Testis (tissue), 5 donors: ENCODE results near the gene DDX50. TPM values are rescaled to one million over a fixed set of nuclear protein-coding genes. Genes with fewer than 3 reads are reported as not detected.

Experiments
- DNase-seq: peaks from one replicate; pipeline ENCODE4 v3.0.0-alpha.2; 2019
- H3K27ac ChIP-seq, 2 donors: fragments of 200-600 bp; sonication (generic); one replicate each; pipeline ENCODE4 v1.5.1; 2019
- H3K27me3 ChIP-seq: fragments of 200-600 bp; sonication (generic); one replicate; pipeline ENCODE4 v1.5.1; 2019
- H3K36me3 ChIP-seq: fragments of 200-600 bp; sonication (generic); one replicate; pipeline ENCODE4 v1.5.1; 2017; ENCODE audit warnings: low read depth; ENCODE audit errors: missing control alignments
- H3K4me1 ChIP-seq: fragments of 200-600 bp; sonication (generic); one replicate; pipeline ENCODE4 v1.5.1; 2019
- H3K4me3 ChIP-seq, 2 donors: fragments of 200-600 bp; sonication (generic); one replicate each; pipeline ENCODE4 v1.5.1; 2017 to 2019
- H3K9me3 ChIP-seq: fragments of 200-600 bp; sonication (generic); one replicate; pipeline ENCODE4 v1.5.1; 2017
- POLR2A ChIP-seq: fragments of 450-650 bp; IDR thresholded peaks from one replicate; pipeline ENCODE4 v1.6.1; 2017; ENCODE audit warnings: antibody characterized with exemption, mild to moderate bottlenecking, moderate library complexity
- WGBS, 2 donors: methylation state at CpG; one replicate each; pipeline ENCODE4 v1.1.5; 2018; 5-methylcytosine and 5-hydroxymethylcytosine counted together
- intact Hi-C: fragments of 100-400 bp; cut with DNase I; formaldehyde crosslinking; loops from one replicate; pipeline ENCODE4 v1.15.1; 2023; ENCODE audit warnings: low total_unique reads
- long read RNA-seq, 2 donors: transcript quantifications; one replicate each; lab custom pipeline, GENCODE V29; 2026
- polyA plus RNA-seq: library from polyadenylated mRNA; stranded (reverse); fragments of 350-450 nt; fragmentation: Illumina TruSeq; extraction: RNeasy Lipid Tissue Mini Kit (QIAGEN cat#74804); gene quantifications from one replicate; pipeline ENCODE4 v1.2.3, GENCODE V29; 2014; ENCODE audit warnings: low read depth, low replicate concordance; ENCODE audit not compliant: insufficient read depth
- total RNA-seq, 2 donors: library from RNA; depleted of rRNA; stranded (reverse); fragments of >200 nt; gene quantifications; one replicate each; pipeline ENCODE4 v1.2.3, GENCODE V29; 2016
- TF ChIP-seq, protein P1 (sequence below), 3 experiments: fragments of 450-650 bp in 2 of 3; fragments of 200-600 bp in 1 of 3; sonication (generic) in 1 of 3; IDR thresholded peaks; one replicate each; pipeline ENCODE4 v1.5.1; 2016 to 2019; ENCODE audit warnings: antibody characterized with exemption in 3 of 3, mild to moderate bottlenecking in 2 of 3, moderate library complexity in 1 of 3

Gene DDX50, protein sequence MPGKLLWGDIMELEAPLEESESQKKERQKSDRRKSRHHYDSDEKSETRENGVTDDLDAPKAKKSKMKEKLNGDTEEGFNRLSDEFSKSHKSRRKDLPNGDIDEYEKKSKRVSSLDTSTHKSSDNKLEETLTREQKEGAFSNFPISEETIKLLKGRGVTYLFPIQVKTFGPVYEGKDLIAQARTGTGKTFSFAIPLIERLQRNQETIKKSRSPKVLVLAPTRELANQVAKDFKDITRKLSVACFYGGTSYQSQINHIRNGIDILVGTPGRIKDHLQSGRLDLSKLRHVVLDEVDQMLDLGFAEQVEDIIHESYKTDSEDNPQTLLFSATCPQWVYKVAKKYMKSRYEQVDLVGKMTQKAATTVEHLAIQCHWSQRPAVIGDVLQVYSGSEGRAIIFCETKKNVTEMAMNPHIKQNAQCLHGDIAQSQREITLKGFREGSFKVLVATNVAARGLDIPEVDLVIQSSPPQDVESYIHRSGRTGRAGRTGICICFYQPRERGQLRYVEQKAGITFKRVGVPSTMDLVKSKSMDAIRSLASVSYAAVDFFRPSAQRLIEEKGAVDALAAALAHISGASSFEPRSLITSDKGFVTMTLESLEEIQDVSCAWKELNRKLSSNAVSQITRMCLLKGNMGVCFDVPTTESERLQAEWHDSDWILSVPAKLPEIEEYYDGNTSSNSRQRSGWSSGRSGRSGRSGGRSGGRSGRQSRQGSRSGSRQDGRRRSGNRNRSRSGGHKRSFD
- total RNA-seq (10 to 100 TPM; 45.3 to 51.1 TPM), polyA plus RNA-seq (43.5 TPM)
- long read RNA-seq, donor 1, transcript DDX50-201 (15 exons, 2,538 nt), result major isoform, 13 of 22 reads
- long read RNA-seq, donor 1, partial matches to known transcripts, result 9 of 22 reads
- long read RNA-seq, donor 1, other reads (novel, unspliced or antisense), result 0 of 22 reads
- long read RNA-seq, donor 2, transcript DDX50-201 (15 exons, 2,538 nt), result major isoform, 16 of 36 reads
- long read RNA-seq, donor 2, partial matches to known transcripts, result 19 of 36 reads
- long read RNA-seq, donor 2, other reads (novel, unspliced or antisense), result 0 of 36 reads

DNA sequence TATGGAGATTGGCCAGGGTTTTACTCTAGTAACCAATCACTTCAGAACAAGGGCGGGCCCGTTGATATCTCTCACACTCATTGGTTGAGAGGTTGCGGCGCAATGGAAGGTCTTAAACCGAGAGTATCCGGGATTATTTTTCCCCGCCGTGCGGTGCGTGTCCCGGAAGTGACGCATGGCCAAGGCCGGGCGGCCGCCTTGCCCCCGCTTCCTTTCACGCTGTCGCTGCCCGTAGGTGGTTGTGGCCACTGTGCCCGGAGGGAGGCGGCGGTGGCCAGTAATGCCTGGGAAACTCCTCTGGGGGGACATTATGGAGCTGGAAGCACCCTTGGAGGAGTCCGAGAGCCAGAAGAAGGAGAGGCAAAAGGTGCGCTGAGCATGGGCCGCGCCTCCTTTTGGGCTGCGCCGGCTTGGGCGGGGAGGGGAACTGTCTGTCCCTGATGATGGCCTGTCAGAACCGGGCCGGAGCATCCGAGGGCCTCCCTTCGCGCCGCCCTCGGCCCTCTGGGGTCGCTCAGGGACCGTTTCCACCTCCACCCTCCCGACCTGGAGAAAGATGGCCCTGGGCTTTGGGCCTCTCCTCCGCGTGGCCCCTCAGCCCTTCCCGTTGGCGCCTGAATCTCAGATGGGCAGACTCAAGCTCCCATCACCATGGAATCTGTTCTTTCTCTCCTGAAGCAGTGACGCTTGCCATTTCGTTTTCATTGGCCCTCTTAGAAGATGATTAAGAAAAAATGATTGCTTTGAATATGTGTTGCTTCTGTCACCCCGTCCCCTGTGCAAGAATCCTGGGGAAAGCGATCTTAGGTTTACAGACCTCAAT lies at the start of gene DDX50:
DDX50 (plus strand) TSS at position 211 of the 823 bp plus-strand sequence; CDS start at position 281, 70 bp downstream.
- Histone ChIP-seq H3K4me1 (peaks cover 14% of the 10 kb centered on the region), H3K4me3 (peak within 1 kb of the TSS; percentile 76 to 83), H3K27me3 (no peaks in the 10 kb centered on the region), H3K27ac (peak within 1 kb of the TSS; percentile 98 to 99), H3K9me3 (no peaks in the 10 kb centered on the region), H3K36me3 (no peaks in the 10 kb centered on the region)
- 0 to 1% methylated on average over 32 to 47 of the region's 47 CpGs for WGBS, 2 donors
- no peak for TF ChIP-seq POLR2A
- TF ChIP-seq, protein P1, sequence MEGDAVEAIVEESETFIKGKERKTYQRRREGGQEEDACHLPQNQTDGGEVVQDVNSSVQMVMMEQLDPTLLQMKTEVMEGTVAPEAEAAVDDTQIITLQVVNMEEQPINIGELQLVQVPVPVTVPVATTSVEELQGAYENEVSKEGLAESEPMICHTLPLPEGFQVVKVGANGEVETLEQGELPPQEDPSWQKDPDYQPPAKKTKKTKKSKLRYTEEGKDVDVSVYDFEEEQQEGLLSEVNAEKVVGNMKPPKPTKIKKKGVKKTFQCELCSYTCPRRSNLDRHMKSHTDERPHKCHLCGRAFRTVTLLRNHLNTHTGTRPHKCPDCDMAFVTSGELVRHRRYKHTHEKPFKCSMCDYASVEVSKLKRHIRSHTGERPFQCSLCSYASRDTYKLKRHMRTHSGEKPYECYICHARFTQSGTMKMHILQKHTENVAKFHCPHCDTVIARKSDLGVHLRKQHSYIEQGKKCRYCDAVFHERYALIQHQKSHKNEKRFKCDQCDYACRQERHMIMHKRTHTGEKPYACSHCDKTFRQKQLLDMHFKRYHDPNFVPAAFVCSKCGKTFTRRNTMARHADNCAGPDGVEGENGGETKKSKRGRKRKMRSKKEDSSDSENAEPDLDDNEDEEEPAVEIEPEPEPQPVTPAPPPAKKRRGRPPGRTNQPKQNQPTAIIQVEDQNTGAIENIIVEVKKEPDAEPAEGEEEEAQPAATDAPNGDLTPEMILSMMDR (IDR thresholded peaks at IDR 0.05), result peak in 2 of 3 experiments; percentile 47 to 48
- intact Hi-C loops, result no loop called here
- peak; percentile 99 for DNase-seq

DNA sequence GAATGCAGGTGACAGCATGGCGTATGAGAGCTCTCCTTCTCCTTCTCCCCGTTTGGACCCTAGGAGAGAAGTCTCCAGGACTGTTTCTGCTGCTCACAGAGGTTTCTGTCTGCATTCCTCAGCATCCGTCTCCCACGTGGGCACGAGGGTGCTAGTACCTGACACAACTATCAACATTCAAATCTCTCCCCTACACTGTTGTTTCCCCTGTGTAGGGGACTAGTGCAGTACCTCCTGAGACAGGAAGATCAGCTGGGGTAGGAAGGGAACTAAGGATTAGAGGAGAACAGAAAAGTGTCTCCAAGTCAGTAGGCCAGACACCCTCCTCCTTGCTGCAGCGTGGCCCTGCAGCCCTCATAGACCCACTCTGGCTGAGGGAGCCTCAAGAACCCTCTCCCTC lies 44.8 kb upstream of the DDX50 start:
- no peaks in the 10 kb centered on the region for H3K4me1 ChIP-seq
- no peak for DNase-seq
- H3K4me3 ChIP-seq, result no peak overlapping the region
- TF ChIP-seq, protein P1 (IDR thresholded peaks at IDR 0.05), result no peak
- TF ChIP-seq POLR2A, result no peak
- H3K27ac ChIP-seq, result no peak overlapping the region
- H3K9me3 ChIP-seq, result no peaks in the 10 kb centered on the region
- no peaks in the 10 kb centered on the region for H3K36me3 ChIP-seq
- intact Hi-C loops, result no loop called here
- no peaks in the 10 kb centered on the region for H3K27me3 ChIP-seq
- 63 to 72% methylated on average over 6 of the region's 6 CpGs for WGBS, 2 donors

DNA sequence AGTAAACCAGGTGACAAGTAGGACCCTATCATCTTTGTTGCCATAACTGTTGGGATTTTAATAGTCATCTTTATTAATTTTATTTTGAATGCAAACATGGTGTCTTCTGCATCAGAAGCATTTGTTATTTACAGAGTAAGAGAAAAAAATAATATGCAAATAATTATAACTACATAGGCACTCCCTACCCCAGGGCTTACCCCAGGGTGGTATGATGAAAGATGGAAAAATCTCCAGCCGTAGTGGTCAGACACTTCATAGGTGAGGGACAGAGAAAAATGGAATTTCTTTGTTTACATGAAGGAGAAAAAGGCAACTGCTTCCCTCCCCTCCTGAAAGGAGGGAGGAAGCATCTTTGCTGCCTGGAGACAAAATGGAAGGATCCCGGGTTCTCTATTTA lies 44.1 kb upstream of the DDX50 start:
- 87% methylated on average over 2 of the region's 2 CpGs for WGBS, 2 donors
- H3K27ac ChIP-seq, result no peak overlapping the region

DNA sequence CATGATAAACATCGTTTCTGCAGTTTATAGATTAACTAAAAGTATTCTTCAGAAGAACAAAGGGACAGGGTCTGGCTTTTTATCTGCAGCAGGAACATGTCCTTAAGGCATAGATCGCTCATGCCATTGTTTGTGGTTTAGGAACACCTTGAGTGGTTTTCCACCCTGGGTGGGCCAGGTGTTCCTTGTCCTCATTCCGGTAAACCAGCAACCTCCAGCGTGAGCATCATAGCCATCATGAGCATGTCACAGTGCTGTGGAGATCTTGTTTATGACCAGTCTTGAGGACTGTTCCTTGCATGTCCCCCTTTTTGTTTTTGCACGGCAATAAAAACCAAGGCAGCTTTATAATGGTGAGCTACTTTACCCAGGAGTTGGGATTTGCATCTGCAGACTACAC lies 39.9 kb upstream of the DDX50 start:
- no peak overlapping the region for H3K4me3 ChIP-seq
- 93 to 96% methylated on average over 5 of the region's 5 CpGs for WGBS, 2 donors
- no peak for DNase-seq
- H3K27me3 ChIP-seq, result no peaks in the 10 kb centered on the region
- TF ChIP-seq, protein P1 (IDR thresholded peaks at IDR 0.05), result no peak
- no peak for TF ChIP-seq POLR2A
- no peak overlapping the region for H3K27ac ChIP-seq
- H3K4me1 ChIP-seq, result no peaks in the 10 kb centered on the region
- intact Hi-C loops, result no loop called here
- no peaks in the 10 kb centered on the region for H3K9me3 ChIP-seq
- no peaks in the 10 kb centered on the region for H3K36me3 ChIP-seq

More for the DNA sequence above, 44.1 kb upstream of the DDX50 start:
- no peaks in the 10 kb centered on the region for H3K36me3 ChIP-seq
- DNase-seq, result no peak
- H3K9me3 ChIP-seq, result no peaks in the 10 kb centered on the region
- no peaks in the 10 kb centered on the region for H3K27me3 ChIP-seq
- intact Hi-C loops, result no loop called here
- no peak overlapping the region for H3K4me3 ChIP-seq
- no peaks in the 10 kb centered on the region for H3K4me1 ChIP-seq
- TF ChIP-seq POLR2A, result no peak
- TF ChIP-seq, protein P1 (IDR thresholded peaks at IDR 0.05), result no peak
